AG08395 (cell line): ENCODE results near the gene CD59.
"Not testable (repeated sequence)": the region's sequence is repeated elsewhere in the genome, so short reads cannot be mapped to it uniquely, and the experiment has no call there.

Experiments
- DNase-seq: peaks from one replicate; pipeline ENCODE4 v3.0.0; 2012; ENCODE audit warnings: mixed read lengths, low spot score

CD59 gene

DNA sequence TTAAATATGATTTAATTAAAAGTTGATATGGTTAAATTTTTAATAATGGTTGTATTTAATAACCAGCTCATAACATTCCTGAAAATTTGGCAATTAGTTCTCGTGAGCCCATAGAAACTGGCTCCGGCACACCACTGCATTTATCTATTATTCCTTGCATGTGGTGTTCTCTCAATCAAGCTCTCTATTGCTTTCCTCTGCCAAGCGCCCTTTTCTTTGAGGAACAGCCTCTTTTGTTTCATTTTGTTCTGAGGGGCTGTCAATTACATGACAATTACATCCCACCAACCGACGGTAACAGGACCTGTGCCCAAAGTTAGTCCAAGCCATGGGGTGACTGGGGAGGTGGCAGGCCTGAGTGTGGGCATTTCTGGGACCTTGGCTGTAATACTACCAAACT lies 43.7 kb downstream of the CD59 start:
- DNase-seq = no peak

DNA sequence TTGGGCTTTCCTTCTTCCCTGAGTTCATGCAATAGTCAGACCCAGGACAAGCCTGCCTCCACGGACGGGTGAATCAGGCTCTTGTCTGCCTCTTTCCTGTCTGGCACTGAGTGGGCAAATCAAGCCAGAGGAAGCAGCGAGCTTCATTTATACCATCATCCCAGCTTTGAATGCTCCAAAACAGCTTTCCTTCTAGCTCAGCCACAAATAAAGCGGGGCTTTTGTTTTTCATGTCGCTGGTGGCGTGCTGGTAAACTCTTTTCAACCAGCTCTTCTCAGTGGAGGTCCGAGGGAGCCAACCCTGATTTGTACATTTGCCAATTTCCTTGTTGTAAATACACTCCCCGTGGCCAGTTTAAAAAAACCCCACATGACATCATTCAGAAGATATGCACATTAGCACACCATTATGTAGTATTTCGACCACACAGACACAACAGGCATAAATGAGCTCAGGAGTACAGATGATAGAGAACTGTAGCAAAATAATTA lies 44.2 kb downstream of the CD59 start:
- peak; percentile 72 for DNase-seq

DNA sequence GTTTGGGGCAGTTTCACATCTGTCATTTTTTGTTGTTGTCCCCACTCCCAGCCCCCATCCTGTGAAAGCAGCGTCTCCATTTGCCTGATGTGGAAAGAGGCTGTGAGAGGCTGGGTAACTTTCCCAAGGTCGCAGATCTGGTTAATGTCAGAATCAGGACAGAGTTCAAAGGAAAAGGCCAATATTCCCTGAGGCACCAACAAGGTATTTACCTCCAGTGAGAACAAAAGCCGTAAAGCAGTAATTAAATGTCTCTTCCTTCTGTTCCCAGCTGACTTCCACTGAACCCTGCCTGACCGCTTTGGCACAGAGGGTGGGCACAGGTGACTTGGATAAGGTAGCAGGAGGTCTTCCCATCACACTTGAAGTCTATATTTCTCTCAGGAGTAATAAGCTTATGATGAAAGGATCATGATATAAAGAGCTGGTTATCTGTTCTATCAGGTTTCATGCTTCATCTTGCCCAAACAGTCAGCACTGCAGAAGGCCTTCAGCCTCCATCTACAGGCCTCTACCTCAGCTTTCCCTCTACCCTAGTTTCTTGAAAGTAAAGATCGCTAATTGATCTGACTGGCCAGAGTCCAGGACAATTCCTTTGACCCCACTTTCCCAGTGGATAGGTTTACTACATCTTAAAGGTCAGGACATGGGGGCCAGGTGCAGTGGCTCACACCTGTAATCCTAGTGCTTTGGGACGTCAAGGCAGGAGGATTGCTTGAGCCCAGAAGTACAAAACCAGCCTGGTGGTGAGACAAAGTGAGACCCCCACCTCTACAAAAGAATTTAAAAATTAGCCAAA lies 45.0 kb downstream of the CD59 start:
- no peak for DNase-seq

DNA sequence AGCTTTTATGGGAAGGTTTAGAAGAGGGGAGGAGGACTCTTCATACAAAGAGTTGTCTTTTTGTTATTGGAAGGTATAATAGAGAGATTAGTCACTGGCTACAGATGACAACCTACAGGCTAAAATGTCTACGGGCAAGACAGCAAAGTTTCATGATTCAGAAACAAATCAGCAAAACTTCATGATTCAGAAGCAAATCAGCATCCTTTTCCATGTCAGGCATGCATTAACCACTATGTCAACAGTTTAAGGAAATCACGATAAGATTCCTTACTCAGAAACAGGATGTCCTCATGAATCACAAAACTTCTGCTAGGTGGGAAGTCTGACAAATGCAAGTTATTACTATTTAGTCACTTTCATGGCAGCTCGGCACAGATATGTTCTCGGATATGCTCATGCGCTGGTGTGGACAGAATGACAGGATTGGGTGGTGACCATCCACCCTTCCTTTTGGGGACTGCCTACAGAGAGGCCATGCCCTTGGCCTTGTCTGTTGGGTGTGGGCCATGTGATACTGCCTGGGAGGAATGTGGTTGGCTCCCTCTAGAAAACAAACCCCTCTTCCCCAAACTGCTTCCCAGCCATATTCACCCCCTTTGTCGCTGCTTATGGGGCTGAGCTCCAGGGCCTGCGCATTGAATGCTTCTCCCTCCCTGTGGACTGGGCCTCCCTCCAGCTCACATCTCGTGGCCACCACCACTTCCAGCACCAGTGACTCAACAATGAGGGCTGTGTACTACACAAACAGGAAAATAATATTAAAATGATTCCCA lies 45.7 kb downstream of the CD59 start:
- DNase-seq = peak; percentile 90

DNA sequence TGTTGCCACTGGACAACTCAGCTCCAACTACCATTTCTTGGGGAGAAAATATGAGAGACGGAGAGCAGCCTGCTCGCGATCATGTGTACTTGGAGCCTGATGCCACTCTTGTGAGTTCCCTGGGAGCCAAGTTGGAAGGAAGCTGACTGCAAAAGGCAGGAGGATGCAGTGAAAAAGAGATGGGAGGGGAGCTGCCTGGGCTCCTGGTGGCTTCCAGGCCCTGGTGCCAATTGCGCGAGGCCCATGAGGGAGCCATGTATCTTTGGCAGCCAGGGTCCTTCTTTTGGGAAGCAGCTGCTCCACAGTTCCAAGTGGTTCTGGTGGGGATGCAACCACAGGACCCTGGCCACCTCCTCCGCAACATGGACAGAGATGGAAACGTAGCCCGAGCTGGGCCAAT lies 46.7 kb downstream of the CD59 start:
- no peak for DNase-seq

DNA sequence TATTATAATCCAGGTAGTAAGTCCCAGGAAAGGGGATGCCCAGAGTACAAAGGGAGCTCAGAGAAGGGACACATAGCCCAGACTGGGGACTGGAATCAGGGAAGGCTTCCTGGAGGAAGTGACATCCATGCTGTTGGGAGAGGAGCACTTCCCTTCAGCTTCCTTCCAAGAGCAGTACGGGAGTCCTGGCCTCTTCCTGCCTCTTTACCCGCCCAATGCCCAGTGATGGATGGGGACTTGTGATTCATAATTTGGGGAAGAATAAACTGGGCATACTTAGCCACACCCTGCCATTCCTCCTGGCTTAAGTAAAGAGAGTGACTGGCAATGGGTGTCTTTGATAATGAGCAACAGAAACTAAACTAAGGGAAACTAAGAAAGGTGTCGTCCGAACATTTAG lies 47.1 kb downstream of the CD59 start:
- no peak for DNase-seq

DNA sequence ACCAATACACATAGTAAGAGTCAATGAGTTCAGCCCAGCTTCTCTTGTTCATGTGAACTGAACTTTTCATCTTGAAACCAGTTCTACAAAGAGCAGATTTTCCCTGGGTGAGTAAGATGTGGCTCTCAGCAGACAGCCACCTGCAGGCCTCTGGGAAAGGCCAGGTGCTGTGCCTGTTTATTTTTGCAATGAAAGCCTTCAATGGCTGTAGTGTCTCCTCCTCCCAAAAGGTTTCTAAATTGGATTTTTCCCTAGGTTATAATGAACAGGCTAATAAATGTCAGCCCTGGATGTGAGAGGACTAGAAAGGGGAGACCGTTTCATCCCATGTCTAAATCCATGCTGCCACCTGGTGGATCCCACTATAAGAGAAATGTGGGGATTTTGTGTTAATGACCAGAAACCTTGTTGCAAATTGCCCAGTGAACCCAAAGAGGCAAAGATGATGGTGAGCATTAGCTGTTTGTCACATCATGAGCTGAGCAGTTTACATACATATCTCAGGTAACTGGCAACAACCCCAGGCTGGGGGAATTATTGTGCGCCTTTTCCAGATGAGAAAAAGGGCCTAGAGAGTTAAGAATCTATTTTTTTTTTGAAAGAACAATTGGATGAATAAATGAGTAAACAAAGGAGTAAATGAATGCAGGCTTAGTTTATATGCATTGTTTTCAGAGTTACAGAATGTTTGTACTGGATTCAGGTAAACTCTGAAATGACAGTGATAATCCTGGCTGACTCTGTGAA lies 48.3 kb downstream of the CD59 start:
- peak; percentile 70 for DNase-seq

DNA sequence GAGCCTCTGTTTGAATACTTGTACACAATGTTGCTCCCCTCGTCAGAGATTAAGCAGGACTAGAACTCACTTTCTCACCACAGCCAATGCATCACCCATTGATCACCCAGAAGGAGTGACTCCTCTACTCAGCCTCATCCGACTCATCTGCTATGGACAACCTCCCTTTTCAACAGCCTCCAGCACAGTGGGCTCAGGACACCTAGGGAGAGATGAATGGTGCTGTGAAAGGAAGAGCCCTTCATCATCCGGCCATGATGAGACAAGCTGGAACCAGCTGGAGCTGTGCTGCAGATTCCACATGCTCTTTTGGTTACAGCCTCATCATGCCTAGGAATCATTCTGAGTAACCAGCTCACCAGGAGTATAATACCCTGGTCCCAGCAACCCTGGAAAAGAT lies 51.1 kb downstream of the CD59 start:
- DNase-seq = no peak

DNA sequence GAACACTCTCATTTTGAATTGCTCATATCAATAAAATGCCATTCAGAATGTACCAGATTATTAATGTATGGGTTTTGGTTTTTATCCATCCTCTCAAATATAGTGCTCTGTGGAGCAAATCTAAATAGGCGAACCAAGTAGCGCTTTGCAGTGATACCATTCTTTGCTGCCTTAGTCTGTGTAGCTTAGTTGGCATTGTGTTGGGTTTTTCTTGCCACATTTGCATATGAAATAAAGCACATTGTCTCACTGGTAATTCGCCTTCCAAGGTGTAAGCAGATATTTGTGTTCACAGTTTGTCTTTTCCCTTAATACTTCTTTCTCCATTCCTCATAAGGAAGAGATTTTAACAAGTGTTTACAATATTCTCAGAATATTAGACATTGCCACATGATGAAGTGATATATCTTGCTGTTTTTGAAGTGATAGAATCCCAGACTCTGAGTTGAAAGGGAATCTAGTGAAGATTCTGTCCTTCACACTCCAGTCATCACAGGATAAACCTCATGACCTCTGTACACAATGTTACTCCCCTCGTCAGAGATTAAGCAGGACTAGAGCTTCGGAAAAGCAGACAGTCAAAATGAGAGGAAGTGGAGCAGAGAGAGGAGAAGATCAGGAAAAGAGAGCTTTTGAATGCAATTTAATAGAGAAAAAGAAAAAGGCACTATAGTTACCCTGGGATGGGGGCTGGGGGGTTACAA lies 52.1 kb downstream of the CD59 start:
- DNase-seq = no peak

DNA sequence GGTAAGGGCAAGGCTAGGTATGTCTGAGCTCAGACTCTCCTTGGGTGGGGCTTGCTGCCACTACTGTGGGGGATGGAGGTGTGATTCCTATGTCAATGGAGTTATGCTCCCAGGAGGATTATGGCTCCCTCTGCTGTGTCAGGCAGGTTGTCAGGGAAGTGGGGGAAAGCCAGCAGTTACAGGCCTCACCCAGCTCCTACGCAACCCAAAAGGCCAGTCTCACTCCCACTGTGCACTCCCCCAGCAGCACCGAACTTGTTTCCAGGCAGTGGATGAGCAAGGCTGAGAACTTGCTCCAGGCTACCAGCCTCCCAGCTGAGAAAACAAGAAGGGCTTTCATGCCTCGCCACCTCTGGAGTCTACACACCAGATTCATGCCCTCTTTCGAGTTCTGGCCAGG lies 53.8 kb downstream of the CD59 start:
- DNase-seq = no peak

DNA sequence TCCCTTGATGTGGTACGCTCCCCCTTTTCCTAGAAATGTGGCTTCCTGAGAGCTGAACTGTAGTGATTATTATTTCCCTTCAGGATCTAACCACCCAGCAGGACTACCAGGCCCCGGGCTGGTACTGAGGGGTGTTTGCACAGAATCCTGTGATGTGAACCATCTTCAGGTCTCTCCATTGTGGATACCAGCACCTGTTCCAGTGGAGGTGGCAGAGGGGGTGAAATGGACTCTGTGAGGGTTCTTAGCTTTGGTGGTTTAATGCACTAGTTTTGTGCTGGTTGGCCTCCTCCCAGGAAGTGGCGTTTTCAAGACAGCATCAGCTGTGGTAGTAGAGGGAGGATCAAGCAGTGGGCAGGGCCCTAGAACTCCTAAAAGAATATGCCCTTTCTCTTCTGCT lies 54.2 kb downstream of the CD59 start:
- DNase-seq = no peak

DNA sequence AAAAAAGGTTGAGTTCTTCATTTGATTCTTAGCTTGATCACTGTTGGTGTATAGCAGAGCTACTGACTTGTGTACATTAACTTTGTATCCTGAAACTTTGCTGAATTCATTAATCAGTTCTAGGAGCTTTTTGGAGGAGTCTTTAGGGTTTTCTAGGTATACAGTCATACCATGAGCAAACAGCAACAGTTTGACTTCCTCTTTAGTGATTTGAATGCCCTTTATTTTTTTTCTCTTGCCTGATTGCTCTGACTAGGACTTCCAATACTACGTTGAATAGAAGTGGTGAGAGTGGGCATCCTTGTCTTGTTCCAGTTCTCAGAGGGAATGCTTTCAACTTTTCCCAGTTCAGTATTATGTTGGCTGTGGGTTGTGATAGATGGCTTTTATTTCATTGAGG lies 57.6 kb downstream of the CD59 start:
- DNase-seq = not testable (repeated sequence)

DNA sequence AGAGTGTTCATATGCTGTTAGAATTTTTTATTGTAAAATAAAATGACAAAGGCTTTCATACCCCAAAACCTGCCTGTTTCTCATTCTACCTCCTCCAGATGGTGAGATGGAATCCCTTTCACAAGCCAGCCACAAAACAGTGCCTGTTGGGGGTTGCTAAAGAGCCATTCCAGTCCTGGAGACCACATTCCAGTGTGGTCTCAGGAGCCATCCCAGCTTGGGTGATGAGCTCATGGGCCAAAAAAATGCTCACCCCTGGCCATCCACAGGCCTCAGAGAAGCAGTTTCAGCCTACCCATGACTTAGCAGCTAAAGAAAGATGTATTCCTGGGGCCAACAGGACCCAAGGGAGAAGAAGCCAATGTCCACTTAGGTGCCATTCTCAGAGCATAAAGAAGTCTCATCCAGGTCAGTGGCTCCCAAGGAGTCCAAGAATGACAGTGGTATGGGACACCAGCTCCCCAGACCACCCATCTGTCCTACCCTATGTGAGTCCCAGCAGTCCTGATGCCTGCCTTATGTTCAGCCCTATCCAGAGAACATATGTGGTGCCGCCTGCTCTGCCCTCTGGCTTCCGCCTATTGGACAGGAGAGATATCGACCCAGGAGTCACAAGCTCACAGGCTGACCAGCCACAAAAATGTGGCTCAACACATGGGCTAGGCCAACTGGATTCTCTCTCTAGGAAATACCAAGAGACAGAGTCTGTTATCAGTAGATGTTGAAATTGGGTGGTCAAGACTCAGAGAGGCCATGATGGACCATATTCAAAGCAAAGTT lies 62.0 kb downstream of the CD59 start:
- DNase-seq = peak; percentile 91

DNA sequence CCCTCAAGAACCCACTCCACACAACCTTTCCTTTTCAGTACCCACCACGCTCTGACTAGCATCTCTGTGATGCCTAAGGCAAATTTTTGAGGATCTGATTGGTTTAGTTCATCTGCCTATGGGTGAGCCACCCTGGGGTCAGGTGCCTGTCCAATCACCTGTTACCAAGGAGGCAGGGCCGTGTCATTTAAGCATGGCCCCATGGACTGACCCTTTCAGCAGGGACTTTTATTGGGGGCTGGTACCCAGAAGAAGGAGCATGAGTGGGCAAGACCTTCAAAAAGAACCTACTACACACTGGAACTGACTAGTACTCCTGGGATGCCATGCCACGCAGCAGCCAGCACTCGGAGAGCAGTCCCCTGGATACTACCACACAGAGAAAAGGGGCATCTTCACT lies 64.0 kb downstream of the CD59 start:
- no peak for DNase-seq

DNA sequence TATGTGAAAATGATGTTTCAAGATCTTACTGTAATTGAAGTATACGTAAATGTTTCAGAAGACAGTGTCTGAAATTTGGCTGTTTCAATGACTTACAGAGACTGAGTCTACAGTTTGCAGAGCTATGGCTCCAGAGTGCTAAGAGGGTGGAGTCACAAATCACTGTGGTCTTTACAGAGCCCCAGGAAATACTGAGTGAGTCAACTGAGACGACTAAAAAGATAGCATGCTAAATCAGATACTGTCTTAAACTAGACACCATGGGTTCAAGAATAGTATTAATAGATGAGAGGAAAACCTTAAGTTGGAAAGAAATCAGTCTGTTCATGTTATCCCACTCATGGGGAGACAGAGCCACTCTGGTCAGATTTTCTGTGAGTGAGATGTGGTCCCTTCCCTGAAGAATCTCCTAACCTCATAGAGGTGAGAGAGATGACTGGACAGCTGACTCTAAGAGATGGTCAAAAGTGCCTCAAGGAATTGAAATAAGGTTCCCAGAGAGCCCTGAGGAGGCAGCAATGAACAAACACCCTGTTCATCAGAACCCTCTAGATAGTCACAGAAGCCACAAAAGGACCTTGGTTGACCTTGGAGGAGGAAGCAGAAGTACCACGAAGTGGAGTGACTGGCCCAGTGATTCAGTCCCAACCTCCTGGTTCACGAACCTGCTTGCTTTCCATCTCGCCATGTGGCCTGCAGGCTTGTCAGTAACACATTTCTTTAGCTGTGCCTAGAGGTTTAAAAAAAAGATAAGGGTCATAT lies 65.8 kb downstream of the CD59 start:
- peak; percentile 72 for DNase-seq

DNA sequence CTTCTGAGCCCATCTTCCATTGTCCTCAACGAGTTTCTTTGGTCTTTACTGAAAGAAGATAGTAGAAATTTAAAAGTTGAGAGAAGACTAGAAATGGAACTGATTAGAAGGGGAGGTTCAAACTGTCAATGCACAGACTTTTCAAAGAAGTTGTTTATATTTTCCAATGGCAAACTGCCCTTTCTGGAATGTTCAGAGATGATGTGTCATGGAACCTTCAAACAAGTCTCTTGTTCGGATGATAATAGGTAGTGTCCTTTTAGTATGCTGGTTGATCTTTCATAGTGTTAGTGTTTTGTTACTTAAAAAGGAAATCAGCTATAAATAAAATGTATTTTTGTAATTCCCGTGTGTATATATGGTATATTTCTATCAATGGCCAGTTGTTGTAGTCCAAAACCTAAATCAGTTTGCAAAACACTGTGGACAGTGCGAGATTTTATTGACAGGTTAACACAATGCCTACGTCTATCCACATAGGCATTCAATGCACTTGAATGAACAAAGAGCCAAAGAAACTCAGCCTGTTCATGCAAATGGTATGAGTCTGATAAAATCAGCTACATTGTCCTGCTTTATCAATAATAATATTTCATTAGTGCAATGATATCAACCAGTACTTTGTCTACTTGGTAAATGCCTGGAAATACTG lies 66.5 kb downstream of the CD59 start:
- DNase-seq = no peak

DNA sequence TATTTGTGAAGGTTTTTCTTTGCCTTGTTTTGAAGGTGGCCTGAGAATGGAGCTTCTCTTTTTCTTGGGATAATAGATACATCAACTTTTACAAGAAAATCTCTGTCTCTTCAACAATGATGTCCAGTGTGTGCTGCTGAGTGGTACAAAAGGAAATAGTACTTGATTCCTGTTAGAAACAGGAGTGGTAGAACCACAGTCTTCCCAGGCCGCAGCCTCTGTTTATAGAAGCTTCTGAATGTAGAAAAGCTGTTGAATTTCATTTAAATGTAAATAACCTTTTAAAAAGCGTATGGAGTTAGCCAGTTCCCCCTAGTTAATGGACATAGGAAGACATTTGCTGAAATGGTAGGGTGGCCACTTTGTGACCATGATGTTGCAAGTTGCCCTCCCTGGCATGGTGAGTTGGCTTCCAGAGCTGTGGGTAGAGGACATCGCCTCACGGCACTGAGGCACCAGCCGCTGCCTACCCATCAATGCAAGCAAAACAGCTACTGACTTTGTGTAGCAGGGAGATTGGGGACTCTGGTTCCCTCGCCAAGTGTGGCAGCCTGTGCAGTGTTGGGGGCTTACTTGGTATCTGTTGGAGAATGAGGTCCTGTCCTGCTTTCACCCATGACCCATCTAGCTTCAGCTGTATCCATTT lies 67.1 kb downstream of the CD59 start:
- DNase-seq = no peak

DNA sequence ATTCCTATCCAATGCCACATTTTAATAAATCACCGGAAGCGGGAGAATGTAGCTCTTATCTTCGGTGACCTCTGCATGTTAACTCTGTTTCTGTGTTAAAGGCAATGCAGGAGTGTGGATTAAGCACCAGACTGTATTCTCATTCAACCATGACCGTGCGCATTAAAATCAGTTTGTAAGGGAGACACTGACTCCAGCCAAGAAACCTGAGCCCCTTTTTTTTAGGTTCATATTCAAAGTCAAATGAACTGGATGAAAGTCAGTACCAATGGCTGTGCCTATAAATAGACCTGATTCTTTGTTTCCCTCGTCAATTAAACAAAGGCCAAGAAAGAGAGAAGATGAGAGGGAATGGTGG lies 67.8 kb downstream of the CD59 start:
- no peak for DNase-seq

DNA sequence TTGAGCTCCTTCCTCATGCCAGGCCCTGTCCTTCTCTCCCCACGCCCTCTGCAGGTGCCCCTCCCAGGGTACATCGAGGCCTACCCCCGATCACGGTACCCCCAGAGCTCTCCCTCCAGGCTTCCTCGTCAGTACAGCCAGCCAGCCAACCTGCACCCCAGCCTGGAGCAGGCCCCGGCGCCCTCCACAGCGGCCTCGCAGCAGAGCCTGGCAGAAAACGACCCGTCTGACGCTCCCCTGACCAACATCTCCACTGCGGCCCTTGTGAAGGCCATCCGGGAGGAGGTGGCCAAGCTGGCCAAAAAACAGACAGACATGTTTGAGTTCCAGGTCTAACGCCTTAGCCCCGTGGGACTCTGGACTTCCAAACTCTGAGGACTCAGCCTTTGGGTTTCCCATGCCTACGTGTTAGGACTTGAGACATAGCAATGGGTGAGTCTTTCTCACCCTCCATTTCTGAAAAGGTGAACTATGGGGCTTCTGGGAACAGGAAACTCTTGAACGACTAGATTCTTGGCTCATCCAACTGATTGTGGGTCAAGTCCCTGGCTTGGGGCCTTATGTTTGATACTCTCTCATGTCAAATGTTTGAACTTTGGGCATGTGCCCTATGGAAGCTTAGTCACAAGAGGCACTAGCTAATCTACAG lies 68.3 kb downstream of the CD59 start:
- no peak for DNase-seq
